Endothelial cell (in vitro differentiated cells): ENCODE measurements around the gene FASTKD1. TPM values are rescaled to one million over a fixed set of nuclear protein-coding genes. Genes with fewer than 3 reads are reported as not detected.
"Not testable (repeated sequence)": the region's sequence is repeated elsewhere in the genome, so short reads cannot be mapped to it uniquely, and the experiment has no call there.

Experiments used
- DNase-seq: peaks from one replicate; pipeline ENCODE4 v3.0.0; 2021; ENCODE audit warnings: low spot score
- H3K27ac Mint-ChIP-seq: one replicate; pipeline ENCODE4 v1.8.0; 2021; ENCODE audit warnings: mixed read lengths, inconsistent platforms; ENCODE audit not compliant: unreplicated experiment
- H3K27me3 Mint-ChIP-seq: one replicate; pipeline ENCODE4 v1.8.0; 2021; ENCODE audit warnings: mild to moderate bottlenecking, moderate library complexity, mixed read lengths, inconsistent platforms; ENCODE audit not compliant: unreplicated experiment
- H3K36me3 Mint-ChIP-seq: one replicate; pipeline ENCODE4 v1.8.0; 2021; ENCODE audit warnings: mild to moderate bottlenecking, low read depth, mixed read lengths, inconsistent platforms; ENCODE audit not compliant: unreplicated experiment
- H3K4me1 Mint-ChIP-seq: one replicate; pipeline ENCODE4 v1.8.0; 2021; ENCODE audit warnings: mild to moderate bottlenecking, mixed read lengths, inconsistent platforms; ENCODE audit not compliant: unreplicated experiment
- H3K4me3 Mint-ChIP-seq: one replicate; pipeline ENCODE4 v1.8.0; 2021; ENCODE audit warnings: mild to moderate bottlenecking, mixed read lengths, inconsistent platforms; ENCODE audit not compliant: unreplicated experiment
- H3K9me3 Mint-ChIP-seq: one replicate; pipeline ENCODE4 v1.8.0; 2021; ENCODE audit warnings: mixed read lengths, inconsistent platforms; ENCODE audit not compliant: unreplicated experiment
- total RNA-seq: library from RNA; stranded (reverse); fragmentation: NEBNext Ultra II Directional; extraction: Animal tissue kit (Norgen Biotek cat#: 25700); gene quantifications from one replicate; pipeline ENCODE4 v1.2.1, GENCODE V29; 2021; ENCODE audit not compliant: unreplicated experiment
- TF ChIP-seq, protein P1 (sequence below): fragments of 200-600 bp; sonication (generic); IDR thresholded peaks from one replicate; pipeline ENCODE4 v1.5.0; 2021; ENCODE audit warnings: antibody characterized with exemption; ENCODE audit not compliant: unreplicated experiment

FASTKD1 gene
- total RNA-seq, 1 donor from 2014 or later = 33.7 TPM

- H3K36me3 Mint-ChIP-seq = peaks cover 62% of the 10 kb centered on the region
- no peaks in the 10 kb centered on the region for H3K27me3 Mint-ChIP-seq
- TF ChIP-seq, protein P1, sequence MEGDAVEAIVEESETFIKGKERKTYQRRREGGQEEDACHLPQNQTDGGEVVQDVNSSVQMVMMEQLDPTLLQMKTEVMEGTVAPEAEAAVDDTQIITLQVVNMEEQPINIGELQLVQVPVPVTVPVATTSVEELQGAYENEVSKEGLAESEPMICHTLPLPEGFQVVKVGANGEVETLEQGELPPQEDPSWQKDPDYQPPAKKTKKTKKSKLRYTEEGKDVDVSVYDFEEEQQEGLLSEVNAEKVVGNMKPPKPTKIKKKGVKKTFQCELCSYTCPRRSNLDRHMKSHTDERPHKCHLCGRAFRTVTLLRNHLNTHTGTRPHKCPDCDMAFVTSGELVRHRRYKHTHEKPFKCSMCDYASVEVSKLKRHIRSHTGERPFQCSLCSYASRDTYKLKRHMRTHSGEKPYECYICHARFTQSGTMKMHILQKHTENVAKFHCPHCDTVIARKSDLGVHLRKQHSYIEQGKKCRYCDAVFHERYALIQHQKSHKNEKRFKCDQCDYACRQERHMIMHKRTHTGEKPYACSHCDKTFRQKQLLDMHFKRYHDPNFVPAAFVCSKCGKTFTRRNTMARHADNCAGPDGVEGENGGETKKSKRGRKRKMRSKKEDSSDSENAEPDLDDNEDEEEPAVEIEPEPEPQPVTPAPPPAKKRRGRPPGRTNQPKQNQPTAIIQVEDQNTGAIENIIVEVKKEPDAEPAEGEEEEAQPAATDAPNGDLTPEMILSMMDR = no peak
- no peak overlapping the region for H3K4me3 Mint-ChIP-seq
- DNase-seq = no peak
- no peak overlapping the region for H3K27ac Mint-ChIP-seq
- H3K9me3 Mint-ChIP-seq = peaks cover 5% of the 10 kb centered on the region
- no peaks in the 10 kb centered on the region for H3K4me1 Mint-ChIP-seq
Observed at GRCh38 chr2:169613876-169614275, 40.2 kb upstream of the FASTKD1 start.

DNA sequence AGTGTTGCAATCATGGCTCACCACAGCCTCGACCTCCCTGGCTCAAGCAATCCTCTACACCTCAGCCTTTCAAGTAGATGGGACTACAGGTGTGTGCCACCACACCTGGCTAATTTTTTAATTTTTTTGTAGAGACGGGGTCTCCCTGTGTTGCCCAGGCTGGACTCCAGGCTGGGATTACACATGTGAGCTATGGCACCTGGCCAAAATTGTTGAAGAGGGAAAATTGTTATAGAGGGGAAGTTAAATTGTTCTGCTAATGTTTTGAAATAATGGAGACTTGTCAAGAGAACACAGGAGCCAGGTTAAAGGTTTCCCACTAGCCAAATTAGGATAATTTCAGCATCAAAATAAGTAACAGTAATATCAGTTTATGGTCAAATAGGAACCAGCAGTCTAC lies 35.6 kb upstream of the FASTKD1 start:
- no peaks in the 10 kb centered on the region for H3K4me1 Mint-ChIP-seq
- H3K27ac Mint-ChIP-seq = no peak overlapping the region
- H3K36me3 Mint-ChIP-seq = peaks cover 32% of the 10 kb centered on the region
- H3K9me3 Mint-ChIP-seq = no peaks in the 10 kb centered on the region
- H3K27me3 Mint-ChIP-seq = no peaks in the 10 kb centered on the region
- H3K4me3 Mint-ChIP-seq = no peak overlapping the region
- TF ChIP-seq, protein P1 = no peak
- DNase-seq = no peak

DNA sequence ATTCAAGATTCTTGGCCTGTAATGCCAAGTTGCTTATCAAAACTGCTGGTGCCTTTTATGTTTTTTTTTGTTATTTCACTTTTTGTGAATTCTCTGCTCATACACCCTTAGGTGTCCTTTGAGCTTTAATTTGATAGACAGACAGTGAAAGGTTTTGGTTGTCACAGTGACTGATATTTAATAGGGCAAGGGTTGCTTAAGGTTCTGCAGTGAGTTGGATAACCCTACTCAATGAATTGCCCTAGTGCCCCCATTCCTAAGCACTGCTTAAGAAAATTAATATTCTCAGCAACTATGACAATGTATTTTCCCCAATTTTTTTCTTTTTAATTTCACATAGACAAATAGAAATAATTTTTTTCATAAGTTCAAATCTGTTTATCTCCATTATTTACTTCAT lies 25.9 kb upstream of the FASTKD1 start:
- Mint-ChIP-seq H3K27me3 (no peaks in the 10 kb centered on the region), H3K4me3 (no peak overlapping the region), H3K9me3 (no peaks in the 10 kb centered on the region), H3K27ac (no peak overlapping the region), H3K4me1 (no peaks in the 10 kb centered on the region), H3K36me3 (no peaks in the 10 kb centered on the region)
- TF ChIP-seq, protein P1 = no peak
- no peak for DNase-seq

GRCh38 chr2:169598982-169599381 lies 25.3 kb upstream of the FASTKD1 start:
- no peaks in the 10 kb centered on the region for H3K36me3 Mint-ChIP-seq
- H3K27me3 Mint-ChIP-seq = no peaks in the 10 kb centered on the region
- no peaks in the 10 kb centered on the region for H3K4me1 Mint-ChIP-seq
- TF ChIP-seq, protein P1 = no peak
- H3K4me3 Mint-ChIP-seq = no peak overlapping the region
- no peak overlapping the region for H3K27ac Mint-ChIP-seq
- no peaks in the 10 kb centered on the region for H3K9me3 Mint-ChIP-seq
- no peak for DNase-seq

- H3K4me1 Mint-ChIP-seq, H3K9me3 Mint-ChIP-seq: not testable (repeated sequence)
Observed at GRCh38 chr2:169596546-169596945, 22.9 kb upstream of the FASTKD1 start.

DNA sequence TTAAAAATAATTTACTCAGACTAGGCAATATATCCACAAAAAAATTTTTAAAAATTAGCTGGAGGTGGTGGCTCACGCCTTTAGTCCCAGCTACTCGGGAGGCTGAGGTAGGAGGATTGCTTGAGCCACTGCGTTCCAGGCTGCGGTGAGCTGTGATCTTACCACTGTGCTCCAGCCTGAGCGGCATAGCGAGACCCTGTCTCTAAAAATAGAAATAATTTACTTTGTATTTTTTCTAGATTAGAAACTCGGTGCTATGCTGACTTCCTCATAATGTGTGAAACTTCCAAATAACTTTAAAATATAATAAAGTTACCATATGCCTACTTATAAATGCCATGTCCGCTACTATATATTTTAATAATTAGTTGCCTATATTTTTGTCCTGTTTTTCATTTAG lies 17.1 kb upstream of the FASTKD1 start:
- TF ChIP-seq, protein P1 = no peak
- no peaks in the 10 kb centered on the region for H3K27me3 Mint-ChIP-seq
- no peaks in the 10 kb centered on the region for H3K9me3 Mint-ChIP-seq
- no peak for DNase-seq
- peaks cover 5% of the 10 kb centered on the region for H3K4me1 Mint-ChIP-seq
- no peaks in the 10 kb centered on the region for H3K36me3 Mint-ChIP-seq
- no peak overlapping the region for H3K27ac Mint-ChIP-seq
- H3K4me3 Mint-ChIP-seq = no peak overlapping the region

More at GRCh38 chr2:169596546-169596945, 22.9 kb upstream of the FASTKD1 start:
- H3K4me3 Mint-ChIP-seq, H3K27ac Mint-ChIP-seq, H3K27me3 Mint-ChIP-seq, DNase-seq, H3K36me3 Mint-ChIP-seq: not testable (repeated sequence)
